ENCODE results near the gene EPHA6. TPM values are rescaled to one million over a fixed set of nuclear protein-coding genes. Genes with fewer than 3 reads are reported as not detected.
A peak's percentile ranks its signal among the peaks of the same experiment; 100 is the strongest.

The EPHA6 gene
- polyA plus RNA-seq (2013, experiment 1 of 2): 0.70 TPM
- 1.0 TPM for polyA plus RNA-seq (2013, experiment 2 of 2)

GRCh38 chr3:96813820-96814650, at the start of gene EPHA6:
Gene EPHA6 (plus strand): TSS chr3:96814594.
- Histone ChIP-seq H3K4me3 (ENCODE audit: low read length) (peak within 1 kb of the TSS; percentile 67), H3K36me3 (ENCODE audit: insufficient read depth, low read length) (no peaks in the 10 kb centered on the region), H3K27ac (ENCODE audit: low read depth, low read length) (no peak within 1 kb of the TSS), H3K4me1 (ENCODE audit: insufficient read depth, low read length) (0 out of 2 replicates have a peak, but pooled peaks cover 5% of the 10 kb centered on the region), H3K27me3 (ENCODE audit: insufficient read depth, low read length) (peaks cover 64% of the 10 kb centered on the region), H3K9me3 (ENCODE audit: insufficient read depth, low read depth, low read length) (no peaks in the 10 kb centered on the region), H3K9ac (ENCODE audit: low read depth, low read length) (no peak within 1 kb of the TSS; the same call in 1 of the 2 replicates)
- under 1% methylated on average over 81 of the region's 83 CpGs for WGBS

GRCh38 chr3:96776818-96777217, 37.6 kb upstream of the EPHA6 start:
- no peaks in the 10 kb centered on the region for H3K4me1 ChIP-seq (ENCODE audit: insufficient read depth, low read length)
- H3K9ac ChIP-seq (ENCODE audit: low read depth, low read length): no peak overlapping the region
- H3K27me3 ChIP-seq (ENCODE audit: insufficient read depth, low read length): no peaks in the 10 kb centered on the region
- no peak overlapping the region for H3K27ac ChIP-seq (ENCODE audit: low read depth, low read length)
- H3K4me3 ChIP-seq (ENCODE audit: low read length): no peak overlapping the region
- H3K36me3 ChIP-seq (ENCODE audit: insufficient read depth, low read length): no peaks in the 10 kb centered on the region
- 97% methylated on average over 43 of the region's 43 CpGs for WGBS
- H3K9me3 ChIP-seq (ENCODE audit: insufficient read depth, low read depth, low read length): peaks cover 12% of the 10 kb centered on the region

- Histone ChIP-seq H3K27me3 (ENCODE audit: insufficient read depth, low read length) (no peaks in the 10 kb centered on the region), H3K27ac (ENCODE audit: low read depth, low read length) (no peak overlapping the region), H3K36me3 (ENCODE audit: insufficient read depth, low read length) (no peaks in the 10 kb centered on the region), H3K4me3 (ENCODE audit: low read length) (no peak overlapping the region), H3K9ac (ENCODE audit: low read depth, low read length) (no peak overlapping the region), H3K4me1 (ENCODE audit: insufficient read depth, low read length) (no peaks in the 10 kb centered on the region), H3K9me3 (ENCODE audit: insufficient read depth, low read depth, low read length) (0 out of 2 replicates have a peak, but pooled peaks cover 3% of the 10 kb centered on the region)
- WGBS: 87% methylated on average over 6 of the region's 6 CpGs
Observed at GRCh38 chr3:96779810-96780209, 34.6 kb upstream of the EPHA6 start.

GRCh38 chr3:96796101-96796500, 18.3 kb upstream of the EPHA6 start:
- Histone ChIP-seq H3K36me3 (ENCODE audit: insufficient read depth, low read length) (no peaks in the 10 kb centered on the region), H3K27me3 (ENCODE audit: insufficient read depth, low read length) (no peaks in the 10 kb centered on the region), H3K9me3 (ENCODE audit: insufficient read depth, low read depth, low read length) (no peaks in the 10 kb centered on the region), H3K27ac (ENCODE audit: low read depth, low read length) (no peak overlapping the region), H3K9ac (ENCODE audit: low read depth, low read length) (no peak overlapping the region), H3K4me3 (ENCODE audit: low read length) (no peak overlapping the region), H3K4me1 (ENCODE audit: insufficient read depth, low read length) (no peaks in the 10 kb centered on the region)
- 93% methylated on average over 5 of the region's 5 CpGs for WGBS

- no peaks in the 10 kb centered on the region for H3K9me3 ChIP-seq (ENCODE audit: insufficient read depth, low read depth, low read length)
- H3K36me3 ChIP-seq (ENCODE audit: insufficient read depth, low read length): no peaks in the 10 kb centered on the region
- no peak overlapping the region for H3K9ac ChIP-seq (ENCODE audit: low read depth, low read length)
- peaks cover 32% of the 10 kb centered on the region for H3K4me1 ChIP-seq (ENCODE audit: insufficient read depth, low read length)
- peak overlapping the region; percentile 47; the same call in 1 of the 2 replicates for H3K27ac ChIP-seq (ENCODE audit: low read depth, low read length)
- WGBS: 89% methylated on average over 1 of the region's 1 CpG
- no peaks in the 10 kb centered on the region for H3K27me3 ChIP-seq (ENCODE audit: insufficient read depth, low read length)
- H3K4me3 ChIP-seq (ENCODE audit: low read length): no peak overlapping the region; the same call in 1 of the 2 replicates
Observed at GRCh38 chr3:96803870-96804269, 10.5 kb upstream of the EPHA6 start.

- Histone ChIP-seq H3K27me3 (ENCODE audit: insufficient read depth, low read length) (peaks cover 7% of the 10 kb centered on the region; the same call in 1 of the 2 replicates), H3K36me3 (ENCODE audit: insufficient read depth, low read length) (no peaks in the 10 kb centered on the region), H3K4me1 (ENCODE audit: insufficient read depth, low read length) (peaks cover 32% of the 10 kb centered on the region), H3K9ac (ENCODE audit: low read depth, low read length) (no peak overlapping the region), H3K27ac (ENCODE audit: low read depth, low read length) (no peak overlapping the region), H3K4me3 (ENCODE audit: low read length) (no peak overlapping the region), H3K9me3 (ENCODE audit: insufficient read depth, low read depth, low read length) (no peaks in the 10 kb centered on the region)
- WGBS: 88% methylated on average over 1 of the region's 1 CpG
Observed at GRCh38 chr3:96806341-96806740, 8.1 kb upstream of the EPHA6 start.

- H3K9me3 ChIP-seq (ENCODE audit: insufficient read depth, low read depth, low read length): no peaks in the 10 kb centered on the region
- no peak overlapping the region for H3K9ac ChIP-seq (ENCODE audit: low read depth, low read length)
- H3K27me3 ChIP-seq (ENCODE audit: insufficient read depth, low read length): peaks cover 64% of the 10 kb centered on the region
- WGBS: under 1% methylated on average over 79 of the region's 79 CpGs
- no peak overlapping the region for H3K27ac ChIP-seq (ENCODE audit: low read depth, low read length)
- H3K4me1 ChIP-seq (ENCODE audit: insufficient read depth, low read length): 0 out of 2 replicates have a peak, but pooled peaks cover 5% of the 10 kb centered on the region
- H3K4me3 ChIP-seq (ENCODE audit: low read length): peak overlapping the region; percentile 67
- H3K36me3 ChIP-seq (ENCODE audit: insufficient read depth, low read length): no peaks in the 10 kb centered on the region
Observed at GRCh38 chr3:96813134-96813819, 1.1 kb upstream of the EPHA6 start.

- Histone ChIP-seq H3K9me3 (ENCODE audit: insufficient read depth, low read depth, low read length) (no peaks in the 10 kb centered on the region), H3K4me1 (ENCODE audit: insufficient read depth, low read length) (0 out of 2 replicates have a peak, but pooled peaks cover 5% of the 10 kb centered on the region), H3K4me3 (ENCODE audit: low read length) (peak overlapping the region; percentile 67), H3K27me3 (ENCODE audit: insufficient read depth, low read length) (peaks cover 64% of the 10 kb centered on the region), H3K36me3 (ENCODE audit: insufficient read depth, low read length) (no peaks in the 10 kb centered on the region), H3K27ac (ENCODE audit: low read depth, low read length) (no peak overlapping the region), H3K9ac (ENCODE audit: low read depth, low read length) (no peak overlapping the region)
- 17% methylated on average over 49 of the region's 50 CpGs for WGBS
Observed at GRCh38 chr3:96814651-96815567, 515 bp downstream of the EPHA6 start.

- WGBS: 90% methylated on average over 2 of the region's 2 CpGs
- Histone ChIP-seq H3K9ac (ENCODE audit: low read depth, low read length) (no peak overlapping the region), H3K4me3 (ENCODE audit: low read length) (no peak overlapping the region), H3K27me3 (ENCODE audit: insufficient read depth, low read length) (no peaks in the 10 kb centered on the region), H3K9me3 (ENCODE audit: insufficient read depth, low read depth, low read length) (no peaks in the 10 kb centered on the region), H3K27ac (ENCODE audit: low read depth, low read length) (no peak overlapping the region), H3K36me3 (ENCODE audit: insufficient read depth, low read length) (no peaks in the 10 kb centered on the region), H3K4me1 (ENCODE audit: insufficient read depth, low read length) (no peaks in the 10 kb centered on the region)
Observed at GRCh38 chr3:96831175-96831574, 16.8 kb downstream of the EPHA6 start.

- no peak overlapping the region for H3K9ac ChIP-seq (ENCODE audit: low read depth, low read length)
- no peak overlapping the region for H3K27ac ChIP-seq (ENCODE audit: low read depth, low read length)
- no peaks in the 10 kb centered on the region for H3K9me3 ChIP-seq (ENCODE audit: insufficient read depth, low read depth, low read length)
- no peaks in the 10 kb centered on the region for H3K27me3 ChIP-seq (ENCODE audit: insufficient read depth, low read length)
- no peak overlapping the region for H3K4me3 ChIP-seq (ENCODE audit: low read length)
- H3K36me3 ChIP-seq (ENCODE audit: insufficient read depth, low read length): no peaks in the 10 kb centered on the region
- no peaks in the 10 kb centered on the region for H3K4me1 ChIP-seq (ENCODE audit: insufficient read depth, low read length)
Observed at GRCh38 chr3:96833301-96833700, 18.9 kb downstream of the EPHA6 start.

All from HUES64 (cell line).